Suprapubic skin (tissue), 4 donors: ENCODE measurements around the gene FABP1.

Experiments
- EP300 ChIP-seq: sonication (generic); formaldehyde crosslinking; IDR thresholded peaks from one replicate; pipeline ENCODE4 v1.6.1; 2017; ENCODE audit warnings: antibody characterized with exemption
- POLR2A ChIP-seq, 2 donors: fragments of 450-650 bp; IDR thresholded peaks; one replicate each; pipeline ENCODE4 v1.6.1; 2017; ENCODE audit warnings: antibody characterized with exemption in 2 of 2, mild to moderate bottlenecking in 2 of 2, moderate library complexity in 2 of 2
- POLR2AphosphoS5 ChIP-seq, 3 donors: sonication (generic); formaldehyde crosslinking; IDR thresholded peaks; one replicate each; pipeline ENCODE4 v1.6.1; 2017; ENCODE audit warnings: antibody characterized with exemption in 3 of 3
- TF ChIP-seq, protein P1 (sequence below), 2 donors: fragments of 200-600 bp in 1 of 2; fragments of 450-650 bp in 1 of 2; sonication (generic) in 1 of 2; IDR thresholded peaks; one replicate each; pipeline ENCODE4 v1.5.1; 2016 to 2019; ENCODE audit warnings: antibody characterized with exemption in 2 of 2, mild to moderate bottlenecking in 1 of 2, moderate library complexity in 1 of 2

DNA sequence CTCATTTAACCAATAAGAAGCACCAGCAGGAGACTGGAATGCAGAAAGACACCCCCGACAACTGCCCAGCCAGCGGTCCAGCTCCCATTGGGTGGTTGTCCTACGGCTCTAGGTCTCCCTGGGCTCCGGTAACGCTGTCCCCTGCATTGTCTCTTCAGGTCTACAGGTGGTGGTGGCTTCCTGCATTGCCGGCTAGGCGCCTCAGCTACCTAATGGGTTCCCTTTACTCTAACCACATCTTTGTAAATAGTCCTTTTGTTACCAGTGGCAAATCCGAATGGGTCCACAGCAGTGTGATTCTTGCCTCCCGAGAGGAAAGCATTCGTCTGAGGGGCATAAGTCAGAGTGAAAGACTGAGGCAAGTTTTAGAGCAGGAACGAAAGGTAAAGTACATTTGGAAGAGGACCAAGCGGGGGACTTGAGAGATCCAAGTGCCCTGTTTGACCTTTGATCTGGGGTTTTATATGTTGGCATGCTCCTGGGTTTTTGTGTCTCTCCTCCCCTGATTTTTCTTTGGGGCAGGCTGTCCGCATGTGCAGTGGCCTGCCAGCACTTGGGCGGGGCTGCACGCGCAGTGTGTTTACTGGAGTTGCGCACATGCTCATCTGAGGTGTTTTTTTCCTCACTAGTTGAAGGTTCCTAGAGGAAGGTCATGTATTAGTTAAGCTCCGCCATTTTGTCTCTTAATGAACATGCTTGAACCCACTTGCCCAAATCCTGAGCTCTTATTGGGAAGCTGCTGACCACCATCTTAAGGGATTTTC lies 11.0 kb downstream of the FABP1 start:
- TF ChIP-seq, protein P1, sequence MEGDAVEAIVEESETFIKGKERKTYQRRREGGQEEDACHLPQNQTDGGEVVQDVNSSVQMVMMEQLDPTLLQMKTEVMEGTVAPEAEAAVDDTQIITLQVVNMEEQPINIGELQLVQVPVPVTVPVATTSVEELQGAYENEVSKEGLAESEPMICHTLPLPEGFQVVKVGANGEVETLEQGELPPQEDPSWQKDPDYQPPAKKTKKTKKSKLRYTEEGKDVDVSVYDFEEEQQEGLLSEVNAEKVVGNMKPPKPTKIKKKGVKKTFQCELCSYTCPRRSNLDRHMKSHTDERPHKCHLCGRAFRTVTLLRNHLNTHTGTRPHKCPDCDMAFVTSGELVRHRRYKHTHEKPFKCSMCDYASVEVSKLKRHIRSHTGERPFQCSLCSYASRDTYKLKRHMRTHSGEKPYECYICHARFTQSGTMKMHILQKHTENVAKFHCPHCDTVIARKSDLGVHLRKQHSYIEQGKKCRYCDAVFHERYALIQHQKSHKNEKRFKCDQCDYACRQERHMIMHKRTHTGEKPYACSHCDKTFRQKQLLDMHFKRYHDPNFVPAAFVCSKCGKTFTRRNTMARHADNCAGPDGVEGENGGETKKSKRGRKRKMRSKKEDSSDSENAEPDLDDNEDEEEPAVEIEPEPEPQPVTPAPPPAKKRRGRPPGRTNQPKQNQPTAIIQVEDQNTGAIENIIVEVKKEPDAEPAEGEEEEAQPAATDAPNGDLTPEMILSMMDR (IDR thresholded peaks at IDR 0.05), result no peak
- TF ChIP-seq POLR2AphosphoS5 (IDR thresholded peaks at IDR 0.05) (no peak), POLR2A (IDR thresholded peaks at IDR 0.05) (no peak), EP300 (no peak)
